HPDE6-E6E7 (cell line): ENCODE results near the gene CHD9.
A peak's percentile ranks its signal among the peaks of the same experiment; 100 is the strongest.
"Not testable (repeated sequence)": the region's sequence is repeated elsewhere in the genome, so short reads cannot be mapped to it uniquely, and the experiment has no call there.

Experiments
- DNase-seq: peaks from one replicate; pipeline ENCODE4 v3.0.0; 2011; ENCODE audit warnings: missing footprints; ENCODE audit errors: extremely low spot score

CHD9 gene, protein sequence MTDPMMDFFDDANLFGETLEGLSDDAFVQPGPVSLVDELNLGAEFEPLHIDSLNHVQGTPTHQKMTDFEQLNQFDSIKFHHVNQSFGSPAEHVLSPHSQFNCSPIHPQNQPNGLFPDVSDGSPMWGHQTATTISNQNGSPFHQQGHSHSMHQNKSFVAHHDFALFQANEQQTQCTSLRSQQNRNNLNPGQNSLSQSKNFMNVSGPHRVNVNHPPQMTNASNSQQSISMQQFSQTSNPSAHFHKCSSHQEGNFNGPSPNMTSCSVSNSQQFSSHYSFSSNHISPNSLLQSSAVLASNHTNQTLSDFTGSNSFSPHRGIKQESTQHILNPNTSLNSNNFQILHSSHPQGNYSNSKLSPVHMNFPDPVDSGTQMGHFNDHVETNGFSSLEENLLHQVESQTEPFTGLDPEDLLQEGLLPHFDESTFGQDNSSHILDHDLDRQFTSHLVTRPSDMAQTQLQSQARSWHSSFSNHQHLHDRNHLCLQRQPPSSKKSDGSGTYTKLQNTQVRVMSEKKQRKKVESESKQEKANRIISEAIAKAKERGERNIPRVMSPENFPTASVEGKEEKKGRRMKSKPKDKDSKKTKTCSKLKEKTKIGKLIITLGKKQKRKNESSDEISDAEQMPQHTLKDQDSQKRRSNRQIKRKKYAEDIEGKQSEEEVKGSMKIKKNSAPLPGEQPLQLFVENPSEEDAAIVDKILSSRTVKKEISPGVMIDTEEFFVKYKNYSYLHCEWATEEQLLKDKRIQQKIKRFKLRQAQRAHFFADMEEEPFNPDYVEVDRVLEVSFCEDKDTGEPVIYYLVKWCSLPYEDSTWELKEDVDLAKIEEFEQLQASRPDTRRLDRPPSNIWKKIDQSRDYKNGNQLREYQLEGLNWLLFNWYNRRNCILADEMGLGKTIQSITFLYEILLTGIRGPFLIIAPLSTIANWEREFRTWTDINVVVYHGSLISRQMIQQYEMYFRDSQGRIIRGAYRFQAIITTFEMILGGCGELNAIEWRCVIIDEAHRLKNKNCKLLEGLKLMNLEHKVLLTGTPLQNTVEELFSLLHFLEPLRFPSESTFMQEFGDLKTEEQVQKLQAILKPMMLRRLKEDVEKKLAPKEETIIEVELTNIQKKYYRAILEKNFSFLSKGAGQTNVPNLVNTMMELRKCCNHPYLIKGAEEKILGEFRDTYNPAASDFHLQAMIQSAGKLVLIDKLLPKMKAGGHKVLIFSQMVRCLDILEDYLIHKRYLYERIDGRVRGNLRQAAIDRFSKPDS (N-terminal part only)

DNA sequence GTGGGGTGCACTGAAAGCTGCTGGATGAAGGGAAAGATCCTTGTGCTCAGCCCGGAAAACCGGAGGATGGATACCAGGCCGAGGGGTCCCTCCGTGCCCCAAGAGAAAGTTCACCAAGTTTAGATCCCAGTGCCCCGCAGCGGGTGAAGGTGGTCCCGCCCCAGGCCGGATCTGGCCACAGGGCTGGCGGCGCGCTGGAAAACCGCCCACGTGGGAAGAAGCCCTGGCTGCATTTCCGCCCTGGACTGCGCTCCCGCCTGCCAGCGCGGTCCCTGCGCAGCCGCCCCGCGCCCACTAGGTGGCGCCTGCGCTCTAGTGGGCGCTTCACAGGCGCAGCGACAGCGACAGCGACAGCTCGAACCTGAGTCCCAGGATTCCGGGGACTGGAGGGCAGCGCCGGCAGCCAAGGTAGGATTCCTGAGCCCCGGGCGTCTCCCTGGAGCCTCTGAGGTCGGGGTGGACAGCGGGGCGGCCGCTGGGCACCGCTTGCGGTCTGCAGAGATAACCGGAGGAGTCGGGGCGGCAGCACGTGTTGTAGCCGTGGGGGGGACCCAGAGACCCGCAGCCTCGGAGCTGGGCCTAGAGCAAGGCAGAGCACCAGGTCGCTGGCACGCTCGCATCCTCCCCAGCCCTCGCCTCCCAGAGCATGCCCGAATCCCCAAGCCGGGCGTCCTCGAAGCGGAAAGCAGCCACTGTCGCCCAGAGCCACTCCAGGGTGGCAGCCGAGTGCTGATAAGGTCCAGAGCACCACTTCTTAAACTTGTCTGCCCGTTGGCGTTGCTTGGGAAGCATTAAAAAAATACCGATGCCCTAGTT, at the start of gene CHD9:
Gene CHD9 (plus strand): TSS at position 322 of the 816 bp plus-strand sequence. CDS start 101,099 bp downstream, outside the sequence.
- DNase-seq = peak; percentile 88

- DNase-seq = no peak
Observed at GRCh38 chr16:53007095-53007494, 47.7 kb upstream of the CHD9 start.

GRCh38 chr16:53014287-53014686, 40.5 kb upstream of the CHD9 start:
- DNase-seq = no peak

DNA sequence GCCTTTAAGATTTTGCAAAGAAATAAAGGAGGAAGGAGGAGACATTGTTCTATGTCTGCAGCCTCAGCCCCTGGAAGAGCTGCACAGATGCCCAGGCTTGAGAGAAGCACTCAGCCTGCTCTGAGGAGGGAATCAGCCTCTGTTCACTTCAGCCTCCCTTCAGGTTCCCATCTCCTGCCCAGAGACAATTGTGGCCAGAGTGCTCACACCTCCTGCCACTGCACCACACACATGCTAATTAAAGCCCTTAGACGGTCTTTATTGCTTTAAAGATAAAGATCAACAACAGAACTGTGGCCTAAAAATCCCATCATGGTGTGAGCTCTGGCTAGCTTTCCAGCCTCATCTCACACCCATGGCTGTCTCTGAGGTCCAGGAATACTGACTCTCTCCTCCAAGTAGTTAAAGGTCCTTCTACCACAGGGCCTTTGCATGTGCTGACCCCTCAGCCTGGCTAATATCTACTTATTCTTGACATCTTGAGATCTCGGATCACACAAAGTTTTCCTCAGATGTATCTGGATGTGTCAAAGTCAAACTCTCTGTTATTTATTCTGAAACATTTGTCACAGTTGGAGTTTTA, 35.9 kb upstream of the CHD9 start:
- DNase-seq = no peak

DNA sequence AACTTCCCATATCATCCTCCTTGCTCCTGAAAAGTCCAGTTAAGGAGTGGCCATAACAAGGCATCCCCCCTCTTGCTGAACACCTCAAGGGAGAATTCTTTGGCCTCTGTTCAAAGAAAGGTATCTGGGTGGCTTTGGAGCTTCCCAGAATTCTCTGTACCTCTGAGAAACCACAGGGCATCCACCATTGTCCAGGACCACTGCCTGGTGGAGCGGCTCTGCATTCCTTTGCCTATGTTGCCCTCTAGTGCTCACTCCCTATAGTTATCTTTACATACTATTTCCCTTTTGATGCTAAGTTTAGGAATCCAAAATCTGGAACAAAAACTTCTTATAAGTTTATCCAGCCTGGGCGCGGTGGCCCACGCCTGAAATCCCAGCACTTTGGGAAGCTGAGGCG, 32.4 kb upstream of the CHD9 start:
- peak; percentile 60 for DNase-seq

- no peak for DNase-seq
Observed at GRCh38 chr16:53024045-53024444, 30.7 kb upstream of the CHD9 start.

GRCh38 chr16:53029971-53030370, 24.8 kb upstream of the CHD9 start:
- no peak for DNase-seq

DNA sequence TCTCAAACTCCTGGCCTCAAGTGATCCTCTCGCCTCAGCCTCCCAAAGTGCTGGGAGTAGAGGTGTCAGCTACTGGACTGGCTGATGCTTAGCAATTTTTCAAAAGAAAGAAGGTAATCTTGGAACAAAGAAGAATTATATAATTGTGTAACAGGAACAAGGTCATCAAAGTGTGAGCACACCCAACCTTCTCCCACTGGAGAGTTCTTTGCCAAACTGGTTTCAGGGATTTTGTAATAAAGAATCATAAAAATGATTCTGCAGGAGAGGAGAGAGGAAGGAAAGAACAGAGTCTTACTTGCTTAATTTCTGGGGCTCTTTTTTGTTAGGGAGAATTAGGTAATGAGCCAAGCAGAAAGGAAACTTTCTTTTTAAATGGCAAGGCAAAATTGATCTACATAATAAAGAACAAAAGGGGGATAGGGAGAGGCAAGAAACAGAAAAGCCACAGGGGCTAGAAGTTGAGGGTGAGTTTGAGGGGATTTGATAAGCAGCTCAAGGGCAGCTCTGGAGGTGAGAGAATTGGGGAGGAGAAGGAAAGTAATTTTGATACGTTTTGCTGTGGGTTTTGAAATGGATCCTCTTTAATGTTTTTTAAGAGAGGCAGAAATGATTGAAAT, 23.4 kb upstream of the CHD9 start:
- peak; percentile 51 for DNase-seq

- no peak for DNase-seq
Observed at GRCh38 chr16:53034306-53034705, 20.5 kb upstream of the CHD9 start.

DNA sequence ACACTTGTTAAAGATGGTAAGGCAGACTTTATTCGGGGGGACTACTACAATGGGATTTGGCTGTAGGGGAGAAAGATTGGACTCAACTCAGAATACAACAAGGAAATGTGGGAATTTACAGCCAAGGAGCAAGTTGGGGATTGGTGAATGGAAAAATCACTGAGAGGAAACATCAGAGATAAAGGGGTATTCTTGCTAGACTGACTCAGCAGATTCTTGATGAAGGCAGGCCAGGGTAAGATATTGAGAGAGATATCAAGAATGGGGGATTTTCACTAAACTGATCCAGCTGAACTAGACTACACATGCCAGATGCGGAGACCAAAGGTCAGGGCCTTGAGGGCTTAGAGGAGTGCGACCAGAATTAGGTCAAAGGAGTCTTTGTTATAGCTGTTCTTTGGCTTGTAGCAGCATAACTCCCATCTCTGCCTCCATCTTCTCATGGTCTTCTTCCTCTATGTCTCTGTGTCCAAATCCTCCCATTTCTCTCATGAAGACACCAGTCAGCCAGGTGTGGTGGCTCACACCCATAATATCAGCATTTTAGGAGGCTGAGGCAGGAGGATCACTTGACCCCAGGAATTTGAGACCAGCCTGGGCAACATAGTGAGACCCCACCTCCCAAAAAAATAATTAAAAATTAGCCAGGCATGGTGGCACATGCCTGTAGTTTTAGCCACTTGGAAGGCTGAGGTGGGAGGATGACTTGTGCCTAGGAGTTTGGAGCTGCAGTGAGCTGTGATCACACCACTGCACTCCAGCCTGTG, 19.4 kb upstream of the CHD9 start:
- DNase-seq = no peak

DNA sequence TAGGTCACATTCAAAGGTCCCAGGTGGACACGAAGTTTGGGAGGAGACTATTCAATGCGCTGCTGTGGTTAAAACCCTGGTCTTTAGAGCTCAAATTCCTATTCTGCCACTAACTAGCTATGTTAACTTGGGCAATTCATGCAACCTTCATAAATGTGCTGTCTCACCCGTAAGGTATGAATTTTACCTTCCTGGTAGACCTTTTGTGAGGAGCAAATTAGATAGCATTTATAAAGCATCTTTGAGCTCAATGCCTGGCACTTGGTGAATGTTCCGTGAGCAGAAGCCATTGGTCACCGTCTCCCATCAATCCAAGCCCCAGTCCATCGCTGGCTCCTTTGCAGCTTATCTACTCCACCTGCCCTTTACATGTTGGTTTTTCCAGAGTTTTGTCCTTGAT, 18.7 kb upstream of the CHD9 start:
- no peak for DNase-seq

DNA sequence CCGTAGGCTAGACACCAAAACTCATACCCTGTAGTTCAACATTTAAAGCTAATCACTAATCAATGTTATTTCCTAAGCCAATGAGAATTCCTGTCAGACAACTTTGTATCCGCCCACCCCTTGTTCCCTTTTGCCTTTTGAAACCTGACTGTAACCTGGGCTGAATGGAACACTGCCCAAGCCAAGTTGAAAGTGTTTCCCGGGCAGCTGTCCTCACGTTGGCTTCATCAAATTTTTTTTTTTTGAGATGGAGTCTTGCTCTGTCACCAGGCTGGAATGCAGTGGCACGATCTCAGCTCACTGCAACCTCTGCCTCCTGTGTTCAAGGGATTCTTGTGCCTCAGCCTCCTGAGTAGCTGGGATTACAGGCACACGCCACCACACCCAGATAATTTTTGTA, 18.1 kb upstream of the CHD9 start:
- DNase-seq = not testable (repeated sequence)

DNA sequence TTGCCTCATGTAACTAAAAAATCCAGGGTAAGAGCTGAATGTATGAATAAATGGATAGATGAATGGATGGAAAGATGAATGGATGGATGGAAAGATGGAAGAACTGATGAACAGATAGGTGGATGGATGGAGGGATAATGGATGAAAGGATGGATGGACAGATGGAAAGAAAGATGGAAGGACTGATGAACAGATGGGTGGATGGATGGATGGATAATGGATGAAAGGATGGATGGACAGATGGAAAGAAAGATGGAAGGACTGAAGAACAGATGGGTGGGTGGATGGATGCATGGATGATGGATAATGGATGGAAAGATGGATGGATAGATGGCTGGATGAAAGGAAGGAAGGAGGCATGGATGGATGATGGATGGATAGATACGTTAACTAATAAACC, 14.0 kb upstream of the CHD9 start:
- DNase-seq = no peak

DNA sequence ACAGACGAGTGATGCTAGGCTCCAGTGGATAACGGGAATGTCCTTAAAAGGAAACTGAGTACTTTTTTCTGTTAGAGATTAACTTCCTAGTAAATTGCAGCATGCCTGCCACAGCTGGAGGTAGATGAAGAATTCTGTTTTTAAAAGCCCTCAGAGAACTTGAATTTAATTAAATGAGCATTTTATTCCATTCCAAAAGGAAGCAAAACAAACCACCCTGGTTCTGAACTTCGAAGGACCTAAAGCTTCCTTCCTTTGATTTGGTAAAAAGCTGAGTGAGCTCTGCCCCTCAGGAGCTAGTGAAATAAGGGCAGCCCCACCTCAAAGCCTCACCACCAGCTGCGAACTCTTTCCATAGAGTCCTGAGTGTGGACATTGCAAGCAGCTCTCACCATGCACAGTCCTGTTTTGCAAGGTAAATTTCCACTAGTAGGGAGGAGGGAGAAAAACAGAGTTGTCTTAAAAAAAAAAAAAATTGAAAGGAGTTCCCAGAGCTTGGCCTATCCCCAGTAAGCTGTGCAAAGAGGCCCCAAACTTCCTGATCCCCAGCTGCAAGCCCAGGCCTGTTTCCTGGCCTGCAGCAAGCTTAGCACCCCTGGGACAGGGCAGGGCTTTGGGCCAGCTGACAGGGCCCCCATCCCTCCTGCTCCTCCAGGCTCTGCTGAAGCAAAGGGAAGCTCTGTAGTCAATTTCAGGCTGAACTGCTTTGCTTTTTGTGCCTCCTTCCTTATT, 13.3 kb upstream of the CHD9 start:
- DNase-seq = peak; percentile 99

GRCh38 chr16:53042235-53042701, 12.5 kb upstream of the CHD9 start:
- DNase-seq = no peak

DNA sequence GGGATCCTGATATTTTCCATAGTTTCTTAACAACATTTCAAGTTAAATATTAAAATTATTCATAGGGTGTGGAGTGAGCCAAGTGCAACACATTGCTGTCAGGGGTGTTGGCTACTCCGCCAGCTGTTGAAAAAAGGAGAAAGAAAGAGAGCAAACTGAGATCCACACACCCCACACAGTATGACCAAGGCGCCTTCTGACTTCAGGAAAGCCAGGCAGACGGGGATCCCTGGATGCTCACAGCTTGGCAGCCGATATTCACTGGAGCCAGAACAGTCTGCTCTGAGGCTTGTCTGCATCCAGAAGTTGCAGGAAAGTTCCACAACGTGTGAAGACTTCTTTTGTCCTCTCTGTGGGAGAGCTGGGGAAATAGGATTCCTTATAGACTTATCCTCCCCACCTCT, 11.4 kb upstream of the CHD9 start:
- DNase-seq = no peak

DNA sequence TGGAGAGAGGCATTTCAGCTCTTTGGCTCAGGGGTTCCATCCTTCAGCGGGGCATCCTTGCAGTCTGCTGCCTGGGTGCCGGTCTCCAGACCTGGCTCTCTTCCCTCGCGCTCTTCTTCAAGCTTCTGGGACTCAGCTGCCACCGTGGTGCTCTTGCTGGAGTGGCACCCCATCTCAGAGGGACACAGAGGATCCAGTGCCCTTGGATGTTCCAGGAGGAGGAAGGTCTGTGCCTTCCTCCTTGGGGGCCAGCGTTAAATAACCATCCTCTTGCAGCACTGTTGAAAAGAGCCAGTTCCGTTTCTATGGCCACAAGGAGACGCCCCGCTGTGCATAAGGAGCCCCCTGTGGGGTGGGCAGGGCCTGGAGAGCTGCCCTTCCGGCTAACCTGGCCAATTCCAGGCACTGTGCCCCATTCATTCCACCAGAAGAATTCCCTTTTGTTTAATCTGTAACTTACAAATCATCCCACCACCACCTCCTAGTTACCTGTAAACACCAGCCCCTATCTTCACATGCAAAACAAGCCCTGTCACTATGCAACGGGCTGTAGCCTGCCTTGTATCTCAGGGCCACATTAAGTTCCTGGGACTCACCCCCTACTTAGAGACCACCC, 10.7 kb upstream of the CHD9 start:
- DNase-seq = no peak
